ENCODE data around the gene IL4R.
A peak's percentile ranks its signal among the peaks of the same experiment; 100 is the strongest.
"Not testable (repeated sequence)": the region's sequence is repeated elsewhere in the genome, so short reads cannot be mapped to it uniquely, and the experiment has no call there.

IL4R gene
- 74.4 to 146 (median 104) reads per million in 18 experiments for total RNA-seq

GRCh38 chr16:27313422-27314160 is at the start of gene IL4R:
TSS of gene IL4R (plus strand) at chr16:27313974. CDS start at chr16:27340204, 26,230 bp downstream.
- peak; percentile 86 to 92 for DNase-seq

GRCh38 chr16:27264151-27264550 is 49.6 kb upstream of the IL4R start:
- peak in 1 of 2 donors; percentile 57 for DNase-seq

- DNase-seq = no peak
These were observed 47.8 kb upstream of the IL4R start for GRCh38 chr16:27265982-27266381.

GRCh38 chr16:27267037-27267677 is 46.6 kb upstream of the IL4R start:
- peak; percentile 42 to 43 for DNase-seq

GRCh38 chr16:27268376-27269299 is 45.1 kb upstream of the IL4R start, which contains the start of gene NSMCE1:
TSS of gene NSMCE1 (minus strand) at chr16:27268772. CDS start at chr16:27257570, 11,202 bp downstream.
- DNase-seq = peak; percentile 98 to 99

- DNase-seq = no peak
These were observed 44.2 kb upstream of the IL4R start for GRCh38 chr16:27269300-27270150.

GRCh38 chr16:27270349-27270748 is 43.4 kb upstream of the IL4R start:
- no peak for DNase-seq

- no peak for DNase-seq
These were observed 41.7 kb upstream of the IL4R start for GRCh38 chr16:27272076-27272475.

- not testable (repeated sequence) for DNase-seq
These were observed 41.1 kb upstream of the IL4R start for GRCh38 chr16:27272697-27273096.

GRCh38 chr16:27273330-27273669 is 40.5 kb upstream of the IL4R start:
- no peak for DNase-seq

- DNase-seq = no peak
These were observed 39.9 kb upstream of the IL4R start for GRCh38 chr16:27273670-27274423.

GRCh38 chr16:27274424-27274874 is 39.3 kb upstream of the IL4R start:
- not testable (repeated sequence) for DNase-seq

- peak in 1 of 2 donors; percentile 20 for DNase-seq
These were observed 38.4 kb upstream of the IL4R start for GRCh38 chr16:27275394-27275793.

- DNase-seq = no peak
These were observed 32.5 kb upstream of the IL4R start for GRCh38 chr16:27281243-27281642.

GRCh38 chr16:27284865-27285675 is 28.7 kb upstream of the IL4R start:
- no peak for DNase-seq

- peak; percentile 67 to 87 for DNase-seq
These were observed 28.0 kb upstream of the IL4R start for GRCh38 chr16:27285676-27286196.

- DNase-seq = peak; percentile 82 to 93
These were observed 27.3 kb upstream of the IL4R start for GRCh38 chr16:27286451-27286850.

- no peak for DNase-seq
These were observed 26.5 kb upstream of the IL4R start for GRCh38 chr16:27287051-27287811.

GRCh38 chr16:27287887-27288286 is 25.9 kb upstream of the IL4R start:
- peak; percentile 86 to 89 for DNase-seq
